Activated naive CD8-positive, alpha-beta T cell treated with anti-CD3 and anti-CD28 coated beads for 36 hours (primary cell): ENCODE data around the gene MINPP1. TPM values are rescaled to one million over a fixed set of nuclear protein-coding genes. Genes with fewer than 3 reads are reported as not detected.
A peak's percentile ranks its signal among the peaks of the same experiment; 100 is the strongest.
"Not testable (repeated sequence)": the region's sequence is repeated elsewhere in the genome, so short reads cannot be mapped to it uniquely, and the experiment has no call there.

Source experiments
- DNase-seq: peaks from one replicate; pipeline ENCODE4 v3.0.0; 2021
- H3K27ac Mint-ChIP-seq: one replicate; pipeline ENCODE4 v1.8.0; 2022; ENCODE audit warnings: mild to moderate bottlenecking, moderate library complexity, mixed read lengths
- H3K27me3 Mint-ChIP-seq: one replicate; pipeline ENCODE4 v1.8.0; 2022; ENCODE audit warnings: mild to moderate bottlenecking, mixed read lengths
- H3K36me3 Mint-ChIP-seq: one replicate; pipeline ENCODE4 v1.8.0; 2021; ENCODE audit warnings: mild to moderate bottlenecking, mixed read lengths
- H3K4me1 Mint-ChIP-seq: one replicate; pipeline ENCODE4 v1.8.0; 2021; ENCODE audit warnings: mixed read lengths
- H3K4me3 Mint-ChIP-seq: one replicate; pipeline ENCODE4 v1.8.0; 2022; ENCODE audit warnings: mild to moderate bottlenecking, moderate library complexity, mixed read lengths
- H3K9me3 Mint-ChIP-seq: one replicate; pipeline ENCODE4 v1.8.0; 2022; ENCODE audit warnings: mixed read lengths
- total RNA-seq, 2 experiments: library from RNA; stranded (reverse); gene quantifications; one replicate each; pipeline ENCODE4 v1.2.3, GENCODE V29; 2021

MINPP1 gene, protein sequence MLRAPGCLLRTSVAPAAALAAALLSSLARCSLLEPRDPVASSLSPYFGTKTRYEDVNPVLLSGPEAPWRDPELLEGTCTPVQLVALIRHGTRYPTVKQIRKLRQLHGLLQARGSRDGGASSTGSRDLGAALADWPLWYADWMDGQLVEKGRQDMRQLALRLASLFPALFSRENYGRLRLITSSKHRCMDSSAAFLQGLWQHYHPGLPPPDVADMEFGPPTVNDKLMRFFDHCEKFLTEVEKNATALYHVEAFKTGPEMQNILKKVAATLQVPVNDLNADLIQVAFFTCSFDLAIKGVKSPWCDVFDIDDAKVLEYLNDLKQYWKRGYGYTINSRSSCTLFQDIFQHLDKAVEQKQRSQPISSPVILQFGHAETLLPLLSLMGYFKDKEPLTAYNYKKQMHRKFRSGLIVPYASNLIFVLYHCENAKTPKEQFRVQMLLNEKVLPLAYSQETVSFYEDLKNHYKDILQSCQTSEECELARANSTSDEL
- total RNA-seq = 10 to 100 TPM; 10.3 TPM

DNA sequence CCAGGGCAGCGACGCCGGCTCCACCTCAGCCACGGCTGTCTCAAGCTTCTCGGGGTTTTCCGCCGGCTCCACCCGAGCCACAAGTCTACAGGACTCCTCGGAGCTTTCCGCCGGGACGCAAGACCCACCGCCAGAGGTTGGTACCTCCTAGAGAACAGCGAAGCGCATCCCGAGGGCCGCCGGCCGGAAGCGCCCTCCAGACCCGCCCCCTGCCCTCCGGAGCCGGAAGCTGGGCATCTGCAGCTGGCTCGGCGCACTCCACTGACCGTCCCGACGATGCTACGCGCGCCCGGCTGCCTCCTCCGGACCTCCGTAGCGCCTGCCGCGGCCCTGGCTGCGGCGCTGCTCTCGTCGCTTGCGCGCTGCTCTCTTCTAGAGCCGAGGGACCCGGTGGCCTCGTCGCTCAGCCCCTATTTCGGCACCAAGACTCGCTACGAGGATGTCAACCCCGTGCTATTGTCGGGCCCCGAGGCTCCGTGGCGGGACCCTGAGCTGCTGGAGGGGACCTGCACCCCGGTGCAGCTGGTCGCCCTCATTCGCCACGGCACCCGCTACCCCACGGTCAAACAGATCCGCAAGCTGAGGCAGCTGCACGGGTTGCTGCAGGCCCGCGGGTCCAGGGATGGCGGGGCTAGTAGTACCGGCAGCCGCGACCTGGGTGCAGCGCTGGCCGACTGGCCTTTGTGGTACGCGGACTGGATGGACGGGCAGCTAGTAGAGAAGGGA, at the start of gene MINPP1:
Gene MINPP1 (plus strand): TSS at position 254 of the 726 bp plus-strand sequence. CDS start 23 bp downstream, at position 277.
- Mint-ChIP-seq H3K27ac (peak within 1 kb of the TSS; percentile 84), H3K9me3 (no peaks in the 10 kb centered on the region), H3K4me1 (peaks cover 38% of the 10 kb centered on the region), H3K4me3 (peak within 1 kb of the TSS; percentile 87), H3K27me3 (peaks cover 3% of the 10 kb centered on the region), H3K36me3 (peaks cover 6% of the 10 kb centered on the region)
- peak; percentile 91 for DNase-seq

GRCh38 chr10:87456586-87457220, 48.0 kb upstream of the MINPP1 start:
- H3K9me3 Mint-ChIP-seq, H3K27me3 Mint-ChIP-seq: not testable (repeated sequence)

GRCh38 chr10:87461751-87462150, 42.9 kb upstream of the MINPP1 start:
- not testable (repeated sequence) for H3K36me3 Mint-ChIP-seq, DNase-seq, H3K4me3 Mint-ChIP-seq, H3K4me1 Mint-ChIP-seq, H3K9me3 Mint-ChIP-seq, H3K27me3 Mint-ChIP-seq, H3K27ac Mint-ChIP-seq

More at GRCh38 chr10:87456586-87457220, 48.0 kb upstream of the MINPP1 start:
- not testable (repeated sequence) for H3K27ac Mint-ChIP-seq, DNase-seq, H3K4me1 Mint-ChIP-seq, H3K4me3 Mint-ChIP-seq, H3K36me3 Mint-ChIP-seq

- H3K4me1 Mint-ChIP-seq, H3K36me3 Mint-ChIP-seq, DNase-seq, H3K27ac Mint-ChIP-seq, H3K27me3 Mint-ChIP-seq, H3K4me3 Mint-ChIP-seq, H3K9me3 Mint-ChIP-seq: not testable (repeated sequence)
These were observed 37.8 kb upstream of the MINPP1 start for GRCh38 chr10:87466849-87467248.

DNA sequence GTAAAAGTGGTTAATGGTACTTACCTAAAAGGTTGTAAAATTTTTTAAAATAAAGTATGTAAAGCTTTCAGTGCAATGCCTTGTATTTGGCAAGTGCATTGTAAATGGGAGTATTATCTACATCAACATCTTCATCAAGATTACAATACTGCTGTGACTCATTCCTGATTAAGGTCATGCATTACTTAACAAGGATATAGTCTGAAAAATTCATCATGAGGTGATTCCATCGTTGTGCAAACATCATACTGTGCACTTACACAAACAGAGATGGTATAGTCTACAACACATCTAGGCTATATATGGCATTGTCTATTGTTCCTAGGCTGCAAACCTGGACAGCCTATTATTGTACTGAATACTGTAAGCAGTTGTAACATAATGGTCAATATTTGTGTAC, 16.0 kb upstream of the MINPP1 start:
- not testable (repeated sequence) for H3K9me3 Mint-ChIP-seq, H3K27me3 Mint-ChIP-seq, H3K27ac Mint-ChIP-seq, DNase-seq, H3K4me1 Mint-ChIP-seq, H3K36me3 Mint-ChIP-seq, H3K4me3 Mint-ChIP-seq

GRCh38 chr10:87490285-87490684, 14.4 kb upstream of the MINPP1 start:
- not testable (repeated sequence) for H3K4me3 Mint-ChIP-seq, H3K27me3 Mint-ChIP-seq, DNase-seq, H3K27ac Mint-ChIP-seq, H3K4me1 Mint-ChIP-seq, H3K36me3 Mint-ChIP-seq, H3K9me3 Mint-ChIP-seq

- H3K4me3 Mint-ChIP-seq, H3K27me3 Mint-ChIP-seq, H3K9me3 Mint-ChIP-seq, H3K27ac Mint-ChIP-seq, H3K36me3 Mint-ChIP-seq, H3K4me1 Mint-ChIP-seq, DNase-seq: not testable (repeated sequence)
These were observed 12.2 kb upstream of the MINPP1 start for GRCh38 chr10:87492450-87492849.

- H3K27me3 Mint-ChIP-seq, DNase-seq, H3K9me3 Mint-ChIP-seq, H3K36me3 Mint-ChIP-seq, H3K4me3 Mint-ChIP-seq, H3K27ac Mint-ChIP-seq, H3K4me1 Mint-ChIP-seq: not testable (repeated sequence)
These were observed 9.2 kb upstream of the MINPP1 start for GRCh38 chr10:87495446-87495845.

DNA sequence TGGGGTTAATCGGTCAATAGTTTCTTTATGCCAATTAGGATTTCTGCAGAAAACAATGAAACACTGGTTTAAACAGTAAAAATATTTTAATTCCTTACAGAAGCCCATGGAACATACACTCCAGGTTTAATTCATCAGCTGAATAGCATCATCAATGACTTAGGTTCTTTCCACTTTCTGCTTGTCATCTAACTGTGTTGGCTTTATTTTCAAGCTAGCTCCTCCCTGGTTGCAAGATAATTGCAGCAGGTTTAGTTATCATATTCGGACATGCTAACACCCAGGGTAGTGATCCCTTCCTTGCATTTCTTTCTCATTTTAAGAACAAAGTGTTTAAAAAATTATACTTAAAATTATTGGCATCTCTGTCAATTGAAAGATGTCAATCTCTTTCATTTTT, 7.3 kb upstream of the MINPP1 start:
- peaks cover 13% of the 10 kb centered on the region for H3K27me3 Mint-ChIP-seq
- not testable (repeated sequence) for H3K4me1 Mint-ChIP-seq, H3K36me3 Mint-ChIP-seq, DNase-seq, H3K27ac Mint-ChIP-seq, H3K9me3 Mint-ChIP-seq, H3K4me3 Mint-ChIP-seq

- peaks cover 13% of the 10 kb centered on the region for H3K27me3 Mint-ChIP-seq
- not testable (repeated sequence) for H3K27ac Mint-ChIP-seq, H3K9me3 Mint-ChIP-seq, DNase-seq, H3K4me3 Mint-ChIP-seq, H3K4me1 Mint-ChIP-seq, H3K36me3 Mint-ChIP-seq
These were observed 6.4 kb upstream of the MINPP1 start for GRCh38 chr10:87498106-87498789.

DNA sequence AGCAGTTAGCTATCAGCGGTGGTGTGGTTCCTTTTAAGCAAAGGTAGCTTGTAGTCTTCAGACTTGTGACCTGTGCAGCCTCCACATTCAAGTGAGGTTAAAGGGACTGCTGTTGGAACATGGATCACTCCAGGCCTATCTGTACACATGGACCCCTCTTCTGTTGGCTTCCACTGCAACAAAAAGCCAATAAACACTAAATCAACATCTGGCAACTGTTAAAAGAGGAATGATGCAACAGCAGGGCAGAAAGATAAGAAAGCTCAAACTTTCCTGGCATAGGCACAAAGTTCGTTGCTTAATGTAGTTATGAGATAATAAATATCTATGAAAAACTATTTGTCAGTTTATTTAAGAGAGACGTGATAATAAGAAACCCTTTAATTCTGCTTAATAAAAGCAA, 4.0 kb upstream of the MINPP1 start:
- no peak overlapping the region for H3K4me3 Mint-ChIP-seq
- no peak overlapping the region for H3K27ac Mint-ChIP-seq
- H3K4me1 Mint-ChIP-seq = peaks cover 12% of the 10 kb centered on the region
- peaks cover 13% of the 10 kb centered on the region for H3K27me3 Mint-ChIP-seq
- no peak for DNase-seq
- no peaks in the 10 kb centered on the region for H3K36me3 Mint-ChIP-seq
- H3K9me3 Mint-ChIP-seq = no peaks in the 10 kb centered on the region

DNA sequence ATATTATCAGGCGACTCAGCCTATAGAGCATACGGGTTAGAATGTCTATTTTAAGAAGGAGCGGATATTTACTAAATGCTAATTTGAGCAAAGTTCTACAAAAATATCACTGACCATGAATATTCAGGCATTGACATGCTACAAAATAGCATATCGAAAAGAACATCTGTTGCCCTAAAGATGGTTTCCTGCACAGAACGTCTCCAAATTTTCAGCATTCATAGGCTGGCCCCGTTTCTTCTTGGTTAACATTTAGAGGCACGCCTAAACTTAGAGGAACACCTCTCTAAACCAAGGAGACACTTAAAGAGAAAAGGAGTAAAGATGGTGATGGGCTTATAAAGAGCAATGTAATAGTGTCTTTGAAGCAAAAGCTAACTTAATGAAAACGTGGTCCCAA, 1.3 kb upstream of the MINPP1 start:
- Mint-ChIP-seq H3K9me3 (no peaks in the 10 kb centered on the region), H3K27me3 (peaks cover 3% of the 10 kb centered on the region), H3K36me3 (no peaks in the 10 kb centered on the region), H3K4me3 (no peak overlapping the region), H3K4me1 (peaks cover 32% of the 10 kb centered on the region), H3K27ac (no peak overlapping the region)
- no peak for DNase-seq

DNA sequence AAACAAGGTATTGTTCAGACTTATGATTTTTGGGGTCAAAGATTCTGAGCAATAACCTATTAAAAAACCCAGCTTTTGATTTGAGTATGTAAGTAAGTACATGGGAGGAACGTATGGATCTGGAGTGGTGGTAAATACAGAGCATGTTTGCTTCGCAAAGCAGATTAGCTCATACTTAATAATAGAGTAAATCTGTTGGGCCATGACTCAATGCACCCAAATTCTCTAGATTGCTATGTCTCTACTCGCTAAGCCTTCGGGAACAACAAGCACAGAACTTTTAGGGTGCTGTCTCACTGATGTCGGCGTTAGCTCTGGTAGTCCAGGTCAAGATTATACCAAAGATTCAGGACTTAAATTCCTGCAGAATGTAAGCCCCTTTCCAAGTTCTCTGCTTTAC, 807 bp upstream of the MINPP1 start:
- peaks cover 3% of the 10 kb centered on the region for H3K27me3 Mint-ChIP-seq
- peaks cover 4% of the 10 kb centered on the region for H3K36me3 Mint-ChIP-seq
- DNase-seq = no peak
- peak overlapping the region; percentile 87 for H3K4me3 Mint-ChIP-seq
- no peaks in the 10 kb centered on the region for H3K9me3 Mint-ChIP-seq
- H3K27ac Mint-ChIP-seq = peak overlapping the region; percentile 84
- peaks cover 37% of the 10 kb centered on the region for H3K4me1 Mint-ChIP-seq

GRCh38 chr10:87504307-87504639, 420 bp upstream of the MINPP1 start:
- Mint-ChIP-seq H3K27me3 (peaks cover 3% of the 10 kb centered on the region), H3K36me3 (peaks cover 6% of the 10 kb centered on the region), H3K9me3 (no peaks in the 10 kb centered on the region), H3K4me1 (peaks cover 38% of the 10 kb centered on the region), H3K4me3 (peak overlapping the region; percentile 87), H3K27ac (peak overlapping the region; percentile 84)
- DNase-seq = no peak
